NOMO-1 (cell line): Measurements from ENCODE around the gene DNMBP.
"Not testable (repeated sequence)": the region's sequence is repeated elsewhere in the genome, so short reads cannot be mapped to it uniquely, and the experiment has no call there.

Experiments
- DNase-seq, 2 experiments: peaks; one replicate each; lab custom pipeline; 2025; ENCODE audit not compliant: unreplicated experiment in 2 of 2; lab: John Stamatoyannopoulos, UW

DNMBP gene

DNA sequence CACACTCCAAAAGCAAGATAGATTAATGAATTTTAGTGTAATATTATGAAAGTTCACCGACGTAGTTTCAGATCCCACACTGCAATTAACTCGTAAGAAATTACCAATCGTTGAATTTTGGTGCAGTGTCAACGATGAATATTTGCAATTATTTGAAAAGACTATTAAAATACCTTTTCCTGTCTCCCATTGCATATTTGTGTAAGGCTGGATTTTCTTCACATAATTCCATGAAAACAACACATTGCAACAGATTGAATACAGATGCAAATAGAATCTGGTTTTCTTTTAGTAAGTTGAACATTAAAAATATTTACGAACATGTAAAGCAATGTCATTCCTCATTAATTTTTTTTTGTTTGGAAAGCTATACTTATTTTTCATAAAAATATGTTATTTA lies 50.9 kb downstream of the DNMBP start:
- DNase-seq, result no peak

DNA sequence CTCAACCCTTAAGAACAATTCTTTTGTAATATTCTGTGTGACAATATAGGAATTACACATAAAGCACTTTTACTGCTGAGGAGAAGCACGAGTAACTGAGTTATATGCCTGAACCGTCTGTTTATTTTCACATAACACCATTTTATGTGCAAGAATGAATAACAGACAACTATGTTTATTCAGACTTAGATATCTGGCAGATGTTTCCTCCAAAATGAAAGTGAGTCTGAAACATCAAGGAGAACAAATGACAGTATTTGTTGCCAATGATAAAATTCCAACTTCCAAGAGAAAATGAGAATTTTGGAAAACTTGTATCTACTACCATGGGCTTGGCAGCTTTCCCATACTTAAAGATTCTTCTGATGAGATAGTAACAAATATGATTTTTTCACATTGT lies 51.4 kb downstream of the DNMBP start:
- DNase-seq, result no peak

DNA sequence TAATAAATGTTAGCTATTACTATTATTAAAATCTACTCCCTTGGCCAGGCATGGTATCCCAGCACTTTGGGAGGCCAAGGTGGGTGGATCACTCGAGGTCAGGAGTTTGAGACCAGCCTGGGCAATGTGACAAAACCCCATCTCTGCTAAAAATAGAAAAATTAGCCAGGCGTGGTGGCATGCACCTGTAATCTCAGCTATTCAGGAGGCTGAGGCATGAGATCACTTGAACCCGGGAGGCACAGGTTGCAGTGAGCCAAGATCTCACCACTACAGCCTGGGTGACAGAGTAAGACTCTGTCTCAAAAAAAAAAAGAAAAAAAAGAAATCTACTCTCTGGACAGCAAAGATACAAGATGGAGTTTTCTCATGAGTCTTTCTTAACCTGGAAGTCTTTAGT lies 56.2 kb downstream of the DNMBP start:
- not testable (repeated sequence) for DNase-seq

DNA sequence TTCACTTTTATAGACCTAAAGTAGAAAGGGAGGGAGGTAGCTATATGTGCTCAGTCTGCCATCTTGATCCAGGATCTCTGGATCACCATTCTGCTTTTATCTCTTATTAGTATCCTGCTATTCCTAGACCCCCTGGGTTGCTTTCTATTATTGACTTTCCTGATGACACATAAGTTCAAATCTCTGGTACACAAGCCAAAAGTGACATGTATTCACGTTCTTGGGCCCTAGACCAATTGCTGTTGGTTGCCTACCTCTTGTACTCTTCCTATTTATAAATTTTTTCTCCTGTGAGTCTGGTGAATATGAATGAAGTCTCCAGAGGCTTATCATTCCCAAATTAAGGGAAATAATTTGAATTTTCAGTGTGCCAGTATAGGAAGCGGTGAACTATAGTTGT lies 56.9 kb downstream of the DNMBP start:
- DNase-seq, result no peak

DNA sequence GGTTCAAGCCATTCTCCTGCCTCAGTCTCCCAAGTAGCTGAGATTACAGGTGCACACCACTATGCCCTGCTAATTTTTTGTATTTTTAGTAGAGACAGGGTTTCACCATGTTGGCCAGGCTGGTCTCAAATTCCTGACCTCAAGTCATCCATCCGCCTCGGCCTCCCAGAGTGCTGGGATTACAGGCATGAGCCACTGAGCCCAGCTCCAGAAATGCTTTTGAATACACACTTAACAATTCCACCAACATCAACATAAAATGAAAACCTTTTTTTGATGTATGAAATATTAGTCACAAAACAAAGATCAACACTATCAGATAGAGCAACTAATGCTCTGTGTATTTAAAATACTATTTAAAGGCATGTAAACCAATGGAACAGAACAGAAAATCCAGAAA lies 63.7 kb downstream of the DNMBP start:
- not testable (repeated sequence) for DNase-seq

DNA sequence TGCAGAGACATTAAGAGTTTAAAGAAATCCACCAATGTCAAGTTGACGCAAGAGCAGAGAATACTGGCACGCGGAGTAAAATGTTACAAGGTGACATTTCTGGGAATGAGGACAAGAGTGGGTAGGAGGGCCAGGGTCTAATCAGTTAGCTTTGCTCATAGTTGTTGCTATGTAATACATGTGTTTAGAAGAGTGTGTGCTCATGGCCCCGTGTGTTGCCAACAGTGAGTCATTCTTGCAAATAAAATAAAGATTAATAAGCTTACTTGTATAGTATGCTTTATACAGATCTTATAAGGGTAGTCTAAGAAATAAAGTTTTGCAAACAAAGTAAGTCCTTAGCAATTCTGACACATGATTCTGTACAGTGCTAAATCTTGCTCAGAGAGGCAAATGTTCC lies 64.5 kb downstream of the DNMBP start:
- DNase-seq, result no peak

DNA sequence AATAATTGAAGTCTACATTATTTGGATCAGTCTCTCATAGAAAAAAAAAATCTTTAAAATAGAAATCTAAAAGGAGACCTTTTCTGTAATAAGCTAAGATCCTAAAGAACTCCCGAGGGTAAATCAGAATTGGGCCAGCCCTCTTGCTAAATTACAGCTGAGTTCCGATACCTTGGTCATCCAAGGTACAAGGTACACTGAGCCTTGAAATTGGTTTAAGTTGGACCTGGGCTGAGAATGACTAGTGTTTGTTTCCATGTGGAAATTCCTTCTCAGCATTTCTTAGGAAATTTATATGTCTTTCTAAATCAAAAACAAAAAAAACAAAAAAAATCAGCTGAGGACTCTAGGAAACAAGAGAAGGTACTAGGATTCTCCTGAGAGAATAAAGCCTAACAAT lies 64.9 kb downstream of the DNMBP start:
- DNase-seq, result no peak

DNA sequence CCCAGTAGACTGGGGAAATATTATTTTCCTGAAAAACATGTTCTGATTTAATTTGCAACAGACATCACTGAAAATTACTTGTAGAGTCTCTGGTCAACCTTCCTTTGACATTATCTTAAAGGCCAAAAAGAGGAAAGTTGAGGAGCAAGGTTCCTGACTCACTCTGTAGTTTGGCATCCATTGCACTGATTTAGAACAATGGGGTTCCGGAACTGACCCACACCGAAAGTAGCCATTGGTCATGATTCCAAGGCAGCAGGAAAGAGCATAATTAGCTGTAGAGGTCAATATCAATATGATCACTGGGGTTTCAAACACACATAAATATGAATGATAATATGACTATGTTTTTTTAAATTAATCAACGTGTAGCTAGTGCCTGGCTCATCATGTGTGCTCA lies 65.8 kb downstream of the DNMBP start:
- DNase-seq, result no peak

DNA sequence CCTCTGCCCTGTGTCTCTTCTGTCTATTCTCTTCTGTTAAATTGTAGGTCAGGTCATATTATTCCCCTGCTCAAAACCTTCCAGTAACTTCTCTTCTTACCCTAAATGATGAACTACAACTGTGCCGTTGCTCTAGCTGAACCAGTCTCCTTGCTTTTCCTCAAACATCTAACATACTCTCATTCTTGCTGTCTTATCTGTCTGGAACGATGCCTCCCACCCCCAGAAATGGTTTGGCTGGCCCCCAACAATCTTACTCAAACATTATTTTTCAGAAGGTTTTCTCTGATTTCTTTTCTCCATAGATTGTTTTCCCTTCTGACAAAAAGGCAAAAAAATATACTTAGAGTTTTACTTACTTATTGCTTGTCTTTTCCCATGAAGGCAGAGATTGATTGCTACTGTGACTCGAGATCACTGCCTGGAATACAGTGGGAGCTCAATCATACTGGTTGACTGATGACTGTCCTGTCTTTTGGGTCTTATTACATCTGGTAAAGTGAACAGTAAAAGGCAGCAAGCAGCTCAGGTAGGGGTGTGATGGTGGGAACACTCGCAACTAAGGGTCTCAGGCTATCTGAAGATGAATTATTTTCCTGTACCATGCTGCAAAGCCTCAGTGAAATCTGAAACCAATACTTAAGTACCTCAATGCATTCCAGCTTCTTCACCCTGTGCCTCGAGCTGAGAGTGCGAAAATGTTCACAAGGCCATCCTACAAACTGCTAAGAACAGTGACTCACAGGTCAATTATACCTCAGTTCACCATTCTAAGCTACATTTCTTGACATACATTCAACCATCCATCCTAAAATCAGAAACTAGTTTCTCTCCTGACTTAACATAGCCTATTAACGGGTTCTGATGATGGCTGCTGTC lies 67.6 kb downstream of the DNMBP start:
- no peak for DNase-seq

DNA sequence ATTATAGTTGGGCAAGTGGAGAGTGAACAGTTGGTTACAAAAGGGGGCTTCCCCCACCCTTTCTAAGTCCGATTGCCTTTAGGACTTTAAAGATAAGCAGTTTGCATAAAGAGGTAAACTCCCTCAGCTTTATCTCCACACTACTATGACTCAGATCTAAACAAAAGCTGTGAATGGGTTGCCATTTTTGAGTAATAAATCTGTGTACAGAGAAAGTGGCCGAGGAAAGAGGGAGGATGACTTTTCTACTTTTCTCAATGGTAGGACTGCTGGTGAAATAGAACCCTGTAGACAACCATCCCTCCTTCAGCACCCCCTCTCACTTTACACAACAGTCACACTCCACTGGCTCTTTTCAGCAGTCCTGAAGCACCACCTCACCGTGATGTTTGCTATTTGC lies 71.2 kb downstream of the DNMBP start:
- DNase-seq, result no peak

DNA sequence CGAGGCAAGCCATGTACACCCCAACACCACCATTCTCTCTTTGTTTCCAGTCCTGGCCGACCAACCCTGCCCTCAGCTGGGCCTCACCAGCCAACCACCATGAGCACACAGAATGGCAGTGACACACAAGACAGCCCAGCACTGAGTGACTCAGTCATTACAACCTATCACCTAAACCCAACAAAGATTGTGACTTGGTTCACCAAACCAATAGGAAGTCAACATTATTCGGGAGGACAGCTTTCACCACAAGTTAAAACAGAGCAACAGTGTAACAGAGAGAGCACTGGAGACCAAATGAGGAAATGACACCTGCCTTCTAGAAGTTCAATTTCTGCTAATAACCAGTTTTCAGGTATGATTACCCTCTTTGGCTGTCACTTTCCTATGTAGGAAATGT lies 72.1 kb downstream of the DNMBP start:
- no peak for DNase-seq

DNA sequence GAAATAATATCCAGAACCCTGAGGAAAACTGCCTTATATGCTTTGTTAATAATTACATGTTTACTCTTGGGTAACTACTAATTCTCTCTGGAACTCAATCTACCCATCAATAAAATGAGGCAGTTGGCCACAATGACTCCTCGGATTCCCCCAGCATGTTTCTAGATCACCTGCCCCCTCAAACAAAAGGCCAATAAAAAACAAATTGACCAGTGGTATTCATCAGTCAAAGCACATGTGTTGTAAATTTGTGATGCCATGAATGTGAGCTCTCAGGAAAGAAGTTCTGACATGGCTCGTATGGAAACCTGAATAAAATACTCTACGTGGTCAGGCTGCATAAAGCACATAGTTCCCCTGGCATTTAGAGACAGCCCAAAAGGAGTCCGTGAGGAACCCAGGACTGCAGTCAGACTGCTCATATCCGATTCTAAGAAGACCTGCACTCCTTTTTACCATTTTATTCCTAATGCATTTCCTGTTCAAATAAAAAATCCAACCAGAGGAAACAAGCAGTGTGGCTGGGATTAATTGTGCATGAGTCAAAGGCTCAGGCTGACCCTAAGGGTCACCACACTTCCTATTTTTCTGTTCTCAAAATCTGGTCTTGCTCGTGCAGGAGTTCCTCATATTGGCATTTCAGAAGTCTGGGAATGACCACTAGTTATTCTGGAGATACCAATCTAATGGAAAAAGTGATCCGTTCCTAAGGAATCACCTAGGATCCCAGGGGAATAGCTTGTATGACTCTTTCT lies 77.4 kb downstream of the DNMBP start:
- not testable (repeated sequence) for DNase-seq

DNA sequence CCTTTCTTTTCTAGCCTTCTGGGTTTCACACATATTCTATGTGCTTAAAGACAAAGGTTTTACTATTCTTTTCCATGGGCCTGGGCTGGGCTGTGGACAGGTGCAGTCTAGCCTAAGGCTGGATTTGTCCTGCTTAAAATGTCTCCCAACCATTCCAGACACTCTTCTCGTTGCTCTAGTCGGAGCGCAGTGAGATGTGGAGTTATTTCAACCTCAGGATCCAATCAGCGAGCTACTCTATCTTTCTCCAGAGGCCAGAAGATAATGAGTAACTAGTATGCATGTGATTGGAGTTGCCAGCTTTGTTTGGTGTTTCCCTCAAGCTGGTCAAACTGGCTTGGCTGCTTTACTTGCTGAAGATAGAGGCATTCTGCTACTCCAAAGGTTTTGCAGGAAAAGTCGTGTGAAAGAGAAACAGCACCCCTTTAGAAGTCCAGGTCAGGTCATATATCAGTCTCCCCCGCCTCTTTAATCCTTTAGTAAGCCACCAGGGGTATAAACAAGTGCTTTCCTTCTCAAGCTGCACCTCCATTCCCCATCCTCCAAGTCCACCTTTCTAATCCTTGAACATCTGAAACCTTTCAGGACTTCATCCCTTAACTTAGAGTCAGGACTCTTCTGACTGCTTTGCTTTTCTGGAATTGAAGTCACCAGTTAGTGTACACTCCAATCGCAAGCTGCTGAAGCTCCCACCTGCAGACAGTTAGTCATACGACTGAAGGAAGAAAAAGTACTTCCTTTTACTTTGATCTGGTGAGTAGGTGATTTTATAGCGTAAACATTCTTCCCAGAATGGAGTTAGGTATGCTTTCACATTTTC lies 78.8 kb downstream of the DNMBP start:
- DNase-seq, result no peak

DNA sequence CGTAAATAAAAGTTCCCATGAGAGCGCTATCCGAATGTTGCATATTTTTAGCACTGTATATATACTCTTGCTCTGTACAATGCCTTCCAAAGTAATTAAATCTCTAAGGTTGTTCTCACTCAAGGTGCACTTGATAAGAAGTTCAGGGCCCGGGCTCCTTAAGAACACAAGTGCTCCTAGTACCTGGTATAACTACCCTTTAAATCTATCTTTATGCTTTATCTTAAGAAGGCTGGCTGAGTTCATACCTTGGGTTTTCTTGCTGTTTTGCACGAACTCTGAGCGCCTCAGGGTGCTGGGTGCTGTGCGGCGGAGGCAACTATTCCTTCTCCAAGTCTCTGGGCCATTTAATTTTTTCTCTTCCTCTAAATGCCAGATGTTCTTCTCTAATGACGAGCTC lies 80.4 kb downstream of the DNMBP start:
- DNase-seq, result no peak

DNA sequence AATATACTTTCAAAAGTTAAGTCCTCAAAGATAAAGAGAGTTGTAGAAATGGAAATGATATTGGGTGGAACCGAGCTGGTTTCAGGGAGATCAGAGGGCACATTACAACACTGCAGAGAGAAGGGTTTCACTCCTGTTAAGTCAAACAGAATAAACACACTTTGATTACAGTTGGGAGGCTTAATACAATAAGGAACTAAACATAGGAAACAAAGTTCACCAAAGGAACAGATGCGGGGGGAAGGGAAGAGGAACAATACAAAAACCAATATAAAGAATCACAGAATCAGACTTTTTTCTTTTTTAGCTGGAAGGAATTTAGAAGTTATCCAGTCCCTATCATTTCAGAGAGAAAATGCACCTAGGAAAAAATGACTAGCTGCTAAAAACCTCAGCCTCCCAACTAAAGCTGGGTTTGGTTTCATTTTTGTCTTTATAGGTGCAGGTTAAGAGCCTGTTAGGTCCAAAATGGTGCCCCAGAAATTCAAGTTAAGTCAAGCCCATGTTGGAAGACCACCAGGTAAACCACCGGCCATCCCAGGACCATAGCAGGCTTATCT lies 81.9 kb downstream of the DNMBP start:
- DNase-seq, result peak in 1 of 2 experiments; percentile 71

DNA sequence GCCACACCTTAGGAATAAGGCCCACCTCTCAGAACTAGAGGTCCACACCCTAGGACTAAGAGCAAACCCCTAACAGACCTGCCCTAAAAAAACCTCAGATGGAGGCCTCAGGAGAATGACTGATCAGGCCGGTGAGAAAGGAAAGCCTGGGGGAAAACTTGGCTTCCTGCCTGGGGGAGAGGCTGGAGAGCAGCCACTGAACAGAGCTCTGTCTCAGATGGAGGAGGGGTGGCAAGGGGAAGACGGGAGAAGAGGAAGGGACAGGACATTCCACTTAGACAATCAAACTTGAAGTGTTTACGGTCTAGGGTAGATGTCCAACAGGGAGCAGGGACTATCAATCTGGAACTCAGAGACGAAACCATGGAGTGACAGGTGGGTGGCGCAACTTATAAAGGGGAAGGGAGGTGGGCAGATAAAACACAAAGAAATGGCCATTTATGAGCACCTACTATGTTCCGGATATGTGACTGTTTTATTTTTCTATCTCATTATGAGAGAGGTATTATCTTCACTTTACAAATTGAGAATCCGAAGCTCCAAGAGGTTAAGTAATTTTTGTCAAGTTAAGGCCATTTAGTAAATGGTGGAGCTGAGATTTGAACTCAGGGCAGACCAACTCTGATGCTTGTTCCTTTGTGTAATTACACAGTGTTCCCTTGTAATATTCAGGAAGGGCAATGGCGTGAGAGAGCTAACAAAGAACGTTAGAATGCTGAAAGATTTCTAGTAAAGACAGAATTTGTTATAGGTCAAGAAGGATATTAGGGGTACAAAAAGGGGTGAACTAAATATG lies 82.6 kb downstream of the DNMBP start:
- DNase-seq, result no peak

DNA sequence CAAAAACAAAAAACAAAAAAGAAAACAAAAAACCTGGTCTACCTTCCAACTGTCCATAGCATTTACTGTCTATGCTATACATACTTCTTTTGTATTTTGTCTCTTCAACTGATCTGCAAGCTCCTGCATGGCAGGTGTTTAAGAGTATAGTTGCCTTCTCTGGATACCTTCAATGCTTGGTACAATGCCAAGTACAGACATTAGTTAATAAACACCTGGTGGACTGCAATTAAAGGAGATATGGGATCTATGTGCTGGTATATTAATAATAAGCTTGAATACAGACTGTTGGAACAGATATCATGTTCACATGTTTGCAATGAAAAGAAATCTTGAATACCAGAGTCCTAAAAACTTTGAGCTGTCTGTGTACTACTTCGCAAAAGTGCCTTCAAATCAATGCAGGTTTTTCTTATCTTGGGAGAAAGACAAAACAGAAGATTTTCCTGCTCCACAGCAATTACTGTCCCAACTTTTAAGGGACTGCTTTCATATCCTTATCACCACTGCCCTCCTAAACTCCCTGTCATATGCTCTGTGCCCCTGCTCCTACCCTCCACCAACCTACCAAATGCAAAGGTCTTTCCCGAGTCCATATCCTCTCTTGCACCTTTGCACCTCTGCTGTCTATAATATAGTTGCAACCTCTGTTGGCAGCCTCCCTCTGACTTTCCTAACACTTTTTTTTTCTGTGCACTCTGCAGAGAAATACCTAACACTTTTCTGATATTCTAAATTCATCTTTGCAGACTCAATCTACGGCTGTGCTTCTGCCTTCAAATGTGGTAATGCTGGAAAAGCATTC lies 85.1 kb downstream of the DNMBP start:
- no peak for DNase-seq

DNA sequence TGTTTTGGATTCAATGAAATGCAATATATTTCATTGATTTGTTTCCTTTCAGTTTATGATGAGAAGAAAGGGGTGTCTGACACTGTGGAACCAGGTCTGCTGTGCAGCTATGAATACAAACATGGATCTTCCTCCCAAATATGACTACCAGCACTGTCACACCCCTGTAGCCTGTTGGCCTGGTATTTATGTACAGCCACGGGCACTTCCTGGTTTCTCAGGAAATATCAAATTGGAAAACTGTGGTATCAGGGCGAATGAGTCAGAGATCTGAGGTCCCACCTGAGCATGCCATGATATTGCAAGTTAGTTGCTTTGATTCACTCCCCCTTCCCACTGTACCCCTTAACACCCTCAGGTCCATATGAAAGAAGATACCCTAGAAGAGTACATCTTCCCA lies 87.8 kb downstream of the DNMBP start:
- DNase-seq, result no peak

DNA sequence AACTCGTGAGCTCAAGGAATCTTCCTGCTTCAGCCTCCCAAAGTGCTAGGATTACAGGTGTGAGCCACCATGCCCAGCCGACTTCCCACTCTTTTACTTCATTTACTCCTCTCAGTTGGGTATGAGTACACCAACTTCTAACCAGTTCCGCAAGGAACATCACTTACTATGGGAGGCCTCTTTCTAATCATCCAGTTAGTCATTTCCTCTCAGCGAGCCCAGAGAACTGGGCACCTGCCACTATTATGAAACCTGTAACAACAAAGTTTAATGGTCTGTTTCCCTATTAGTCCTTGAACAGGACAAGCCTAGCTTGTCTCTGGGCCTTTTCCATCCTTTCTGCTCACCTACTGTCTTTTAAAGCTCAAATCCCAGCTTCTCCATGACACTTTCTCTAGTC lies 88.8 kb downstream of the DNMBP start:
- DNase-seq, result peak; percentile 73 to 81
